ENCODE measurements around the gene SUB1.

Gene SUB1

GRCh38 chr5:32602906-32603305 lies 17.5 kb downstream of the SUB1 start:
- no peak for TF ChIP-seq ZFX (IDR thresholded peaks at IDR 0.05; ENCODE audit: borderline replicate concordance)
- TF ChIP-seq CTCF (IDR thresholded peaks at IDR 0.05) = no peak
- H3K27ac ChIP-seq = no peak overlapping the region

GRCh38 chr5:32604800-32605765 lies 19.7 kb downstream of the SUB1 start:
- no peak for TF ChIP-seq ZFX (IDR thresholded peaks at IDR 0.05; ENCODE audit: borderline replicate concordance)
- TF ChIP-seq CTCF (IDR thresholded peaks at IDR 0.05) = no peak

GRCh38 chr5:32605766-32606152 lies 20.4 kb downstream of the SUB1 start:
- H3K27ac ChIP-seq = no peak overlapping the region
- TF ChIP-seq CTCF (IDR thresholded peaks at IDR 0.05) (no peak), ZFX (IDR thresholded peaks at IDR 0.05; ENCODE audit: borderline replicate concordance) (no peak)

More at GRCh38 chr5:32604800-32605765, 19.7 kb downstream of the SUB1 start:
- H3K27ac ChIP-seq = no peak overlapping the region

- TF ChIP-seq ZFX (IDR thresholded peaks at IDR 0.05; ENCODE audit: borderline replicate concordance) (no peak), CTCF (IDR thresholded peaks at IDR 0.05) (no peak)
- no peak overlapping the region for H3K27ac ChIP-seq
Measured at GRCh38 chr5:32612134-32612888, 27.0 kb downstream of the SUB1 start.

- H3K27ac ChIP-seq = no peak overlapping the region
Measured at GRCh38 chr5:32613050-32613672, 27.8 kb downstream of the SUB1 start.

GRCh38 chr5:32615236-32615635 lies 29.9 kb downstream of the SUB1 start:
- TF ChIP-seq ZFX (IDR thresholded peaks at IDR 0.05; ENCODE audit: borderline replicate concordance) = no peak
- no peak for TF ChIP-seq CTCF (IDR thresholded peaks at IDR 0.05)

More at GRCh38 chr5:32613050-32613672, 27.8 kb downstream of the SUB1 start:
- TF ChIP-seq CTCF (IDR thresholded peaks at IDR 0.05) = peak; percentile 94
- no peak for TF ChIP-seq ZFX (IDR thresholded peaks at IDR 0.05; ENCODE audit: borderline replicate concordance)

More at GRCh38 chr5:32615236-32615635, 29.9 kb downstream of the SUB1 start:
- no peak overlapping the region for H3K27ac ChIP-seq

Measured in 22Rv1 (cell line).